Measurements from ENCODE around the gene HTR7. TPM values are rescaled to one million over a fixed set of nuclear protein-coding genes. Genes with fewer than 3 reads are reported as not detected.

Gene HTR7
- polyA plus RNA-seq, 4 donors, result 0.70 to 0.90 TPM; not detected in 2

- Histone ChIP-seq H3K4me1 (ENCODE audit: control insufficient read depth in 3 of 3, insufficient read depth in 2 of 3, low read depth in 1 of 3, low read length in 2 of 3) (no peaks in the 10 kb centered on the region), H3K4me3 (ENCODE audit: low read depth in 1 of 3, low read length in 3 of 3) (no peak overlapping the region), H3K27ac (ENCODE audit: low read depth in 1 of 3, low read length in 2 of 3) (no peak overlapping the region), H3K36me3 (ENCODE audit: control insufficient read depth in 3 of 3, insufficient read depth in 2 of 3, low read depth in 1 of 3, low read length in 3 of 3) (no peaks in the 10 kb centered on the region), H3K27me3 (ENCODE audit: control insufficient read depth in 3 of 3, insufficient read depth in 3 of 3, low read length in 3 of 3) (peaks cover 0 to 2% (median 0%) of the 10 kb centered on the region in 3 donors), H3K9me3 (ENCODE audit: control insufficient read depth in 2 of 2, insufficient read depth in 1 of 2, low read depth in 1 of 2, low read length in 1 of 2) (no peaks in the 10 kb centered on the region)
- DNase-seq (no peak), FAIRE-seq (no peak)
- WGBS, 3 donors, result 52 to 66% (median 62%) methylated on average over 3 of the region's 3 CpGs
Observed at GRCh38 chr10:90788199-90788491, 69.7 kb downstream of the HTR7 start.

DNA sequence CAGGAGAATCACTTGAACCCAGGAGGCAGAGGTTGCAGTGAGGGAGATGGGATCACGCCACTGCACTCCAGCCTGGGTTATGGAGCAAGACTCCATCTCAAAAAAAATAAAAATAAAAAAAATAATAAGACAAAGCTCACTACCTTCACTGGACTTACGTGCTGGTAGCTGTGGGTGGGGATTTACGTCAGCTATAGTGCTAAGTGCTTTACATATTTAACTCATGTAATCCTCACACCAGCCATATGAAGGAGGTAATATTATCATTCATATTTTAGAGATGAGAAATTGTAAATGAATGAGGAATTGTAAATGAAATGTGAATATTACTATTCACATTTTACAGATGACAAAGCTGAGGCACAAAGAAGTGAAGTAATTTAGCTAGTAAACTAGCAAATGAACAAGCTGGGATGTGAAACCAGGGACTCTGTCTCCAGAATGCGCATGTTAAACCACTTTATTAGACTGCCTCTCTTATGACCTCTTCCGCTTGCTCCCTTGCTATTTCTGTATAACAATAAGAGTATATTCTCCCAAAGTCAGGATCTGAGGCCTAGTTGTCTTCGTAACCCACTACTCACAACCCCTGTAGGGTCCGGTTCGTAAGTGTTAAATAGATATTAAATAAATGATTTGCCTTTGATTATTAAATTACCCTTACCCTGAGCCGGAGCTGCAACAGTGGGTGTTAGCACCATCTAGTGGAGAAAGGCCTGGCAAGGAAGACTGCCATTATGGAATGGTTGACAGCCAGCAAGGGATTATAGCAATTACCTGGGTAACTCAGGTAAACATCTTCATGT lies 70.2 kb downstream of the HTR7 start:
- 57 to 71% (median 59%) methylated on average over 9 of the region's 9 CpGs for WGBS, 3 donors
- Histone ChIP-seq H3K36me3 (ENCODE audit: control insufficient read depth in 3 of 3, insufficient read depth in 2 of 3, low read depth in 1 of 3, low read length in 3 of 3) (no peaks in the 10 kb centered on the region), H3K4me1 (ENCODE audit: control insufficient read depth in 3 of 3, insufficient read depth in 2 of 3, low read depth in 1 of 3, low read length in 2 of 3) (no peaks in the 10 kb centered on the region), H3K27me3 (ENCODE audit: control insufficient read depth in 3 of 3, insufficient read depth in 3 of 3, low read length in 3 of 3) (peaks cover 0 to 2% (median 0%) of the 10 kb centered on the region in 3 donors), H3K9me3 (ENCODE audit: control insufficient read depth in 2 of 2, insufficient read depth in 1 of 2, low read depth in 1 of 2, low read length in 1 of 2) (no peaks in the 10 kb centered on the region), H3K4me3 (ENCODE audit: low read depth in 1 of 3, low read length in 3 of 3) (no peak overlapping the region), H3K27ac (ENCODE audit: low read depth in 1 of 3, low read length in 2 of 3) (no peak overlapping the region)
- FAIRE-seq (no peak), DNase-seq (peak; percentile 42 to 44)

DNA sequence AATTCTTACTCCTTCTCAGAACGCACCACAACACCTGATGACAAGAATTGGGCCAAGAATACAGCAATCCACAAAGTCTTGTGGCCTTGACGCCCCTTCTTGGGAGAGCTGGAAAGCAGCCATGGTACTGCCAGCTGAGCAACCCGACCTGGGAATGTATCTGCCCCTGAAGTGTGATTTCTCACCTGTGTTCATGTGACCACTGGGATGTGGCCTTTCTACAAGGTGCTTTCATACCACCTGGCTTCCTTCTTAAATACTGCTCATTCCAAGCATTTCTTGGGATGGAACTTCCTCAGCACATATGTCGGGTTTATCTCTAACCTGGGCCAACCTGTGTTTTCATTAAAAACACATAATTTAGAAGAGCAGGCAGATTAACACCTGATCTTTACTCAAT lies 72.1 kb downstream of the HTR7 start:
- no peak overlapping the region for H3K4me3 ChIP-seq (ENCODE audit: low read depth in 1 of 3, low read length in 3 of 3)
- H3K27me3 ChIP-seq (ENCODE audit: control insufficient read depth in 3 of 3, insufficient read depth in 3 of 3, low read length in 3 of 3), result peaks cover 0 to 3% (median 2%) of the 10 kb centered on the region in 3 donors
- no peak overlapping the region for H3K27ac ChIP-seq (ENCODE audit: low read depth in 1 of 3, low read length in 2 of 3)
- 53 to 76% (median 59%) methylated on average over 4 of the region's 4 CpGs for WGBS, 3 donors
- H3K36me3 ChIP-seq (ENCODE audit: control insufficient read depth in 3 of 3, insufficient read depth in 2 of 3, low read depth in 1 of 3, low read length in 3 of 3), result no peaks in the 10 kb centered on the region
- H3K4me1 ChIP-seq (ENCODE audit: control insufficient read depth in 3 of 3, insufficient read depth in 2 of 3, low read depth in 1 of 3, low read length in 2 of 3), result no peaks in the 10 kb centered on the region
- DNase-seq (no peak), FAIRE-seq (no peak)
- no peaks in the 10 kb centered on the region for H3K9me3 ChIP-seq (ENCODE audit: control insufficient read depth in 2 of 2, insufficient read depth in 1 of 2, low read depth in 1 of 2, low read length in 1 of 2)

GRCh38 chr10:90784771-90785170 lies 73.1 kb downstream of the HTR7 start:
- Histone ChIP-seq H3K27ac (ENCODE audit: low read depth in 1 of 3, low read length in 2 of 3) (no peak overlapping the region), H3K4me1 (ENCODE audit: control insufficient read depth in 3 of 3, insufficient read depth in 2 of 3, low read depth in 1 of 3, low read length in 2 of 3) (no peaks in the 10 kb centered on the region), H3K36me3 (ENCODE audit: control insufficient read depth in 3 of 3, insufficient read depth in 2 of 3, low read depth in 1 of 3, low read length in 3 of 3) (no peaks in the 10 kb centered on the region), H3K27me3 (ENCODE audit: control insufficient read depth in 3 of 3, insufficient read depth in 3 of 3, low read length in 3 of 3) (peaks cover 0 to 6% (median 2%) of the 10 kb centered on the region in 3 donors), H3K4me3 (ENCODE audit: low read depth in 1 of 3, low read length in 3 of 3) (no peak overlapping the region), H3K9me3 (ENCODE audit: control insufficient read depth in 2 of 2, insufficient read depth in 1 of 2, low read depth in 1 of 2, low read length in 1 of 2) (no peaks in the 10 kb centered on the region)
- DNase-seq (no peak), FAIRE-seq (no peak)
- 64 to 78% (median 75%) methylated on average over 4 of the region's 4 CpGs for WGBS, 3 donors

- DNase-seq, result no peak
- Histone ChIP-seq H3K27me3 (ENCODE audit: control insufficient read depth in 3 of 3, insufficient read depth in 3 of 3, low read length in 3 of 3) (peaks cover 0 to 6% (median 0%) of the 10 kb centered on the region in 3 donors), H3K4me1 (ENCODE audit: control insufficient read depth in 3 of 3, insufficient read depth in 2 of 3, low read depth in 1 of 3, low read length in 2 of 3) (no peaks in the 10 kb centered on the region), H3K27ac (ENCODE audit: low read depth in 1 of 3, low read length in 2 of 3) (no peak overlapping the region), H3K4me3 (ENCODE audit: low read depth in 1 of 3, low read length in 3 of 3) (no peak overlapping the region), H3K36me3 (ENCODE audit: control insufficient read depth in 3 of 3, insufficient read depth in 2 of 3, low read depth in 1 of 3, low read length in 3 of 3) (no peaks in the 10 kb centered on the region), H3K9me3 (ENCODE audit: control insufficient read depth in 2 of 2, insufficient read depth in 1 of 2, low read depth in 1 of 2, low read length in 1 of 2) (no peaks in the 10 kb centered on the region)
- WGBS, 3 donors, result 71 to 84% (median 83%) methylated on average over 4 of the region's 4 CpGs
- no peak for FAIRE-seq
Observed at GRCh38 chr10:90780488-90780887, 77.4 kb downstream of the HTR7 start.

DNA sequence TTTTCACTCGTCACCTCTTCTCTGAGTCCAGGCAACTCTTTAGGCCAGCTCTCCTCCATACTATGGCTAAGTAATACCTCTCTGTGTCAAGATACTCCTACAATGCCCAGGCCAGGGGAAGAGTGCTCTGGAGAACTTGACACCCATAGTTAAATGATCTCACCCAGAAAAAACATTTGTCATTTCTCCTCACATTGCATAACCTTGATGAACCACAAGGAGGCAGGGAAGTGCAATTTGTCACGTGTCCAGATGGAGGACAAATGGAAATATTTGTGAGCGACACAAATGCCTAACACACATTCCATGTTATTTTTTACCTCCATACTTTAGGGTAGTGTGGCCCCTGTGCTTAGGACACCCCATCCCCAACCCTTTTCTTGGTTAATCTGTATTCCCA lies 78.3 kb downstream of the HTR7 start:
- no peak overlapping the region for H3K27ac ChIP-seq (ENCODE audit: low read depth in 1 of 3, low read length in 2 of 3)
- H3K4me3 ChIP-seq (ENCODE audit: low read depth in 1 of 3, low read length in 3 of 3), result no peak overlapping the region
- H3K9me3 ChIP-seq (ENCODE audit: control insufficient read depth in 2 of 2, insufficient read depth in 1 of 2, low read depth in 1 of 2, low read length in 1 of 2), result no peaks in the 10 kb centered on the region
- WGBS, 3 donors, result 48 to 66% (median 54%) methylated on average over 3 of the region's 3 CpGs
- H3K27me3 ChIP-seq (ENCODE audit: control insufficient read depth in 3 of 3, insufficient read depth in 3 of 3, low read length in 3 of 3), result peaks cover 0 to 6% (median 0%) of the 10 kb centered on the region in 3 donors
- H3K4me1 ChIP-seq (ENCODE audit: control insufficient read depth in 3 of 3, insufficient read depth in 2 of 3, low read depth in 1 of 3, low read length in 2 of 3), result no peaks in the 10 kb centered on the region
- DNase-seq (no peak), FAIRE-seq (no peak)
- no peaks in the 10 kb centered on the region for H3K36me3 ChIP-seq (ENCODE audit: control insufficient read depth in 3 of 3, insufficient read depth in 2 of 3, low read depth in 1 of 3, low read length in 3 of 3)

- Histone ChIP-seq H3K27ac (ENCODE audit: low read depth in 1 of 3, low read length in 2 of 3) (no peak overlapping the region), H3K9me3 (ENCODE audit: control insufficient read depth in 2 of 2, insufficient read depth in 1 of 2, low read depth in 1 of 2, low read length in 1 of 2) (no peaks in the 10 kb centered on the region), H3K27me3 (ENCODE audit: control insufficient read depth in 3 of 3, insufficient read depth in 3 of 3, low read length in 3 of 3) (peaks cover 0 to 6% (median 0%) of the 10 kb centered on the region in 3 donors), H3K4me3 (ENCODE audit: low read depth in 1 of 3, low read length in 3 of 3) (no peak overlapping the region), H3K4me1 (ENCODE audit: control insufficient read depth in 3 of 3, insufficient read depth in 2 of 3, low read depth in 1 of 3, low read length in 2 of 3) (no peaks in the 10 kb centered on the region), H3K36me3 (ENCODE audit: control insufficient read depth in 3 of 3, insufficient read depth in 2 of 3, low read depth in 1 of 3, low read length in 3 of 3) (no peaks in the 10 kb centered on the region)
- DNase-seq (no peak), FAIRE-seq (no peak)
- WGBS, 3 donors, result 39 to 70% (median 46%) methylated on average over 1 of the region's 1 CpG
Observed at GRCh38 chr10:90777621-90778020, 80.2 kb downstream of the HTR7 start.

DNA sequence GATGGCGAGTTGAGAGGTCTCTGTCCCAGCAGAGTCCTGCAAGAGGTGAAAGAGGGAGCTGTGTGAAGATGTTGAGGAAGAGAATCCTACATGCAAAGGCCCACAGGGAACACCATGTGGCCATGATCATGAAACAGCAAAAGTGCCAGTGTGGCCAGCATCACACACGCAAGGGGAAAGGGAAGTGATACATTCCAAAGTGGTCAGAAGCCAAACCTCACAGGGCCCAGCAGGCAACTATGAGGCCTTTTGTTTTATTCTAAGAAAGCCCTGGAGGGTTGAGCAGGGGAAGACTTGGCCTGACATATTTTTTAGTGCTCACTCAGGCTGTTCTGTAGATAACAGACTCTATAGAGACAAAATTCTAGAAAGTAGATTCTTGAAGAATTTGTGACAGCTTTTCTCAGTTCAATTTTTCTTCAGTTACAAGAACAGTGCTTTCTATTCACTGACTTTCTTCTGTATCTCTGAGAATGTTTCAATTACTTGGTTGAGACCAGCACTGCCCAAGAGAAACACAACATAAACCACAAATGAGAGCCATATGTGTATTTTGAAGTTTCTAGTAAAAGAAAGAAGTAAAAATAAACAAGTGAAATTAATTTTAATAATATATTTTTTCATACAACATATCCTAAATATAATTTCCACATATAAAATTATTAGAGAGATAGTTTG lies 82.3 kb downstream of the HTR7 start:
- DNase-seq, result no peak
- no peak for FAIRE-seq
- H3K27me3 ChIP-seq (ENCODE audit: control insufficient read depth in 3 of 3, insufficient read depth in 3 of 3, low read length in 3 of 3), result peaks cover 0 to 3% (median 0%) of the 10 kb centered on the region in 3 donors
- H3K36me3 ChIP-seq (ENCODE audit: control insufficient read depth in 3 of 3, insufficient read depth in 2 of 3, low read depth in 1 of 3, low read length in 3 of 3), result no peaks in the 10 kb centered on the region
- no peak overlapping the region for H3K4me3 ChIP-seq (ENCODE audit: low read depth in 1 of 3, low read length in 3 of 3)
- H3K9me3 ChIP-seq (ENCODE audit: control insufficient read depth in 2 of 2, insufficient read depth in 1 of 2, low read depth in 1 of 2, low read length in 1 of 2), result peaks cover 0 to 5% of the 10 kb centered on the region in 2 donors
- WGBS, 3 donors, result 52 to 54% (median 54%) methylated on average over 2 of the region's 2 CpGs
- H3K4me1 ChIP-seq (ENCODE audit: control insufficient read depth in 3 of 3, insufficient read depth in 2 of 3, low read depth in 1 of 3, low read length in 2 of 3), result no peaks in the 10 kb centered on the region
- H3K27ac ChIP-seq (ENCODE audit: low read depth in 1 of 3, low read length in 2 of 3), result no peak overlapping the region

Measured in small intestine (tissue), 7 donors.